Prostate gland (tissue), 2 donors: Measurements from ENCODE around the gene FAM114A1.

Experiments used
- POLR2A ChIP-seq: fragments of 450-650 bp; IDR thresholded peaks from one replicate; pipeline ENCODE4 v1.6.1; 2016; ENCODE audit warnings: antibody characterized with exemption, mild to moderate bottlenecking
- POLR2AphosphoS5 ChIP-seq: sonication (generic); formaldehyde crosslinking; IDR thresholded peaks from one replicate; pipeline ENCODE4 v1.6.1; 2017; ENCODE audit warnings: antibody characterized with exemption
- TF ChIP-seq, protein P1 (sequence below), 4 experiments: fragments of 200-600 bp in 2 of 4; fragments of 450-650 bp in 2 of 4; sonication (generic) in 2 of 4; IDR thresholded peaks; 1 replicate in 3 of 4; 2 replicates in 1 of 4; pipeline ENCODE4 v1.5.1; 2016 to 2019; ENCODE audit warnings: antibody characterized with exemption in 4 of 4, mild to moderate bottlenecking in 2 of 4, moderate library complexity in 2 of 4

GRCh38 chr4:38889143-38889542 lies 21.5 kb downstream of the FAM114A1 start:
- TF ChIP-seq, protein P1, sequence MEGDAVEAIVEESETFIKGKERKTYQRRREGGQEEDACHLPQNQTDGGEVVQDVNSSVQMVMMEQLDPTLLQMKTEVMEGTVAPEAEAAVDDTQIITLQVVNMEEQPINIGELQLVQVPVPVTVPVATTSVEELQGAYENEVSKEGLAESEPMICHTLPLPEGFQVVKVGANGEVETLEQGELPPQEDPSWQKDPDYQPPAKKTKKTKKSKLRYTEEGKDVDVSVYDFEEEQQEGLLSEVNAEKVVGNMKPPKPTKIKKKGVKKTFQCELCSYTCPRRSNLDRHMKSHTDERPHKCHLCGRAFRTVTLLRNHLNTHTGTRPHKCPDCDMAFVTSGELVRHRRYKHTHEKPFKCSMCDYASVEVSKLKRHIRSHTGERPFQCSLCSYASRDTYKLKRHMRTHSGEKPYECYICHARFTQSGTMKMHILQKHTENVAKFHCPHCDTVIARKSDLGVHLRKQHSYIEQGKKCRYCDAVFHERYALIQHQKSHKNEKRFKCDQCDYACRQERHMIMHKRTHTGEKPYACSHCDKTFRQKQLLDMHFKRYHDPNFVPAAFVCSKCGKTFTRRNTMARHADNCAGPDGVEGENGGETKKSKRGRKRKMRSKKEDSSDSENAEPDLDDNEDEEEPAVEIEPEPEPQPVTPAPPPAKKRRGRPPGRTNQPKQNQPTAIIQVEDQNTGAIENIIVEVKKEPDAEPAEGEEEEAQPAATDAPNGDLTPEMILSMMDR (IDR thresholded peaks at IDR 0.05), result no peak
- TF ChIP-seq POLR2A (no peak), POLR2AphosphoS5 (no peak)
